Heart right ventricle (tissue), 16 donors: ENCODE data around the gene RASSF7. TPM values are rescaled to one million over a fixed set of nuclear protein-coding genes. Genes with fewer than 3 reads are reported as not detected.

Experiments
- ATAC-seq, 8 donors: fragments of 200-7000 bp; cut with Tn5 transposase; one replicate each; pipeline ENCODE4 v1.9.1; 2020; ENCODE audit warnings: mild to moderate bottlenecking in 8 of 8, moderate library complexity in 8 of 8, moderate number of reproducible peaks in 1 of 8
- DNase-seq, 2 donors: peaks; one replicate each; pipeline ENCODE4 v3.0.0-alpha.2; 2020
- H3K27ac ChIP-seq, 10 donors: fragments of 200-600 bp; sonication (generic) in 2 of 10; one replicate each; pipeline versions ENCODE4 v1.5.0 to v1.8.0; 2020 to 2022; ENCODE audit warnings: mild to moderate bottlenecking in 3 of 10
- H3K27me3 ChIP-seq, 7 donors: fragments of 200-600 bp; one replicate each; pipeline ENCODE4 v1.8.0; 2021 to 2022; ENCODE audit warnings: mild to moderate bottlenecking in 2 of 7
- H3K36me3 ChIP-seq, 9 donors: fragments of 200-600 bp; sonication (generic) in 1 of 9; one replicate each; pipeline versions ENCODE4 v1.5.0 to v1.8.0; 2020 to 2022; ENCODE audit warnings: mild to moderate bottlenecking in 2 of 9
- H3K4me1 ChIP-seq, 9 donors: fragments of 200-600 bp; sonication (generic) in 1 of 9; one replicate each; pipeline versions ENCODE4 v1.5.0 to v1.8.0; 2020 to 2022; ENCODE audit warnings: mild to moderate bottlenecking in 4 of 9
- H3K4me3 ChIP-seq, 10 donors: fragments of 200-600 bp; sonication (generic) in 2 of 10; one replicate each; pipeline versions ENCODE4 v1.5.0 to v1.8.0; 2020 to 2022; ENCODE audit warnings: mild to moderate bottlenecking in 7 of 10, moderate library complexity in 2 of 10
- H3K9me3 ChIP-seq, 11 donors: fragments of 200-600 bp in 10 of 11; sonication (generic) in 2 of 11; one replicate each; pipeline versions ENCODE4 v1.5.0 to v1.8.0; 2013 to 2022; ENCODE audit warnings: mild to moderate bottlenecking in 2 of 11, control low read depth in 1 of 11, moderate library complexity in 1 of 11
- CTCF ChIP-seq, 9 donors: fragments of 200-600 bp; sonication (generic) in 2 of 9; IDR thresholded peaks; one replicate each; pipeline versions ENCODE4 v1.5.0 to v1.8.0; 2021 to 2022; ENCODE audit warnings: antibody characterized with exemption in 9 of 9, mild to moderate bottlenecking in 5 of 9, moderate library complexity in 1 of 9
- WGBS, 2 donors: extraction: QIAGEN DNeasy Blood & Tissue Kit; methylation state at CpG; one replicate each; pipeline ENCODE4 v1.1.7; 2013; ENCODE audit warnings: inconsistent platforms in 1 of 2; 5-methylcytosine and 5-hydroxymethylcytosine counted together
- intact Hi-C, 10 donors: fragments of 100-400 bp; cut with DNase I; formaldehyde crosslinking; loops; one replicate each; pipeline versions ENCODE4 v1.11.1 to v1.14.2; 2022
- polyA plus RNA-seq, 2 donors: library from polyadenylated mRNA; stranded (reverse); fragments of 200-250 nt; gene quantifications; one replicate each; pipeline ENCODE4 v1.2.3, GENCODE V29; 2013
- total RNA-seq, 10 donors: library from RNA; stranded (reverse); fragmentation: NEBNext Ultra II Directional in 3 of 10; extraction: Animal tissue kit (Norgen Biotek cat#: 25700) in 3 of 10; gene quantifications; one replicate each; pipeline versions ENCODE4 v1.2.1 to v1.2.4, GENCODE V29; 2021 to 2023
- donor health status: Arrhythmogenic right ventricular cardiomyopathy.
- donor health status: ischemic (EF 13 %, LVEDD 7.1; RV severe dilation, severe dysfunction).
- donor health status: healthy with polysubstance abuse.
- donor health status: DM: no; HTN: yes; CAD: no.
- donor health status: DM: no; HTN: no; CAD: no.
- donor health status: ischemic (EF 25% LVEDD 6.9; RV normal size, moderate dysfunction).
- donor health status: ischemic (EF 25% LVEDD 5.7; RV mildly dilated, moderate dysfunction).
- donor health status: healthy.
- donor health status: DM: yes; HTN: yes; CAD: no.
- donor health status: Ischemic cardiomyopathy.
- donor health status: ischemic (EF 35%, LVEDD 5.7; RV mildly dilated, moderate dysfunction).
- donor health status: nonischemic (EF 11% LVEDD 7.7; RV severe dilation, severe dysfunction).
- donor health status: DM: yes; HTN: yes; CAD: no.
- donor health status: PGD.
- donor health status: ischemic (EF 29% LVEDD 5.4; RV normal size, mild dysfunction).
- donor health status: nonischemic (EF 23%, LVEDD 6.1; RV moderate dilation, normal function).

Gene RASSF7
- total and polyA plus RNA-seq, 12 donors, result 0.96 to 14.2 (median 2.3) TPM

- peaks cover 0 to 8% (median 0%) of the 10 kb centered on the region in 9 donors for H3K36me3 ChIP-seq
- DNase-seq (no peak), ATAC-seq (peak in 7 of 8 donors; percentile 1 to 32 (median 8))
- WGBS, 2 donors, result 15 to 22% methylated on average over 40 to 41 of the region's 41 CpGs
- H3K27ac ChIP-seq, result peak overlapping the region; percentile 68 to 100 (median 95)
- peaks cover 6 to 25% (median 18%) of the 10 kb centered on the region in 9 donors for H3K4me1 ChIP-seq
- peak overlapping the region; percentile 21 to 80 (median 73) for H3K4me3 ChIP-seq
- intact Hi-C loops, result no loop called here
- H3K27me3 ChIP-seq, result no peaks in the 10 kb centered on the region
- TF ChIP-seq CTCF (IDR thresholded peaks at IDR 0.05), result no peak
- H3K9me3 ChIP-seq, result no peaks in the 10 kb centered on the region
Observed at GRCh38 chr11:567629-568292, 7.0 kb downstream of the RASSF7 start.

- no peak for TF ChIP-seq CTCF (IDR thresholded peaks at IDR 0.05)
- 1% methylated on average over 65 to 118 of the region's 123 CpGs for WGBS, 2 donors
- no peaks in the 10 kb centered on the region for H3K9me3 ChIP-seq
- peaks cover 0 to 5% (median 0%) of the 10 kb centered on the region in 9 donors for H3K36me3 ChIP-seq
- intact Hi-C loops, result no loop called here
- peaks cover 6 to 25% (median 18%) of the 10 kb centered on the region in 9 donors for H3K4me1 ChIP-seq
- peak overlapping the region; percentile 60 to 84 (median 74) for H3K4me3 ChIP-seq
- peak overlapping the region; percentile 94 to 100 (median 98) for H3K27ac ChIP-seq
- DNase-seq, result peak; percentile 91 to 95
- peaks cover 0 to 5% (median 0%) of the 10 kb centered on the region in 7 donors for H3K27me3 ChIP-seq
- ATAC-seq, result peak; percentile 83 to 95 (median 91)
Observed at GRCh38 chr11:568306-569157, 7.8 kb downstream of the RASSF7 start.

GRCh38 chr11:569158-569885, 8.6 kb downstream of the RASSF7 start:
- DNase-seq (peak; percentile 41 to 78), ATAC-seq (peak; percentile 1 to 49 (median 23))
- intact Hi-C loops, result no loop called here

More at GRCh38 chr11:569158-569885, 8.6 kb downstream of the RASSF7 start:
- peaks cover 0 to 9% (median 0%) of the 10 kb centered on the region in 7 donors for H3K27me3 ChIP-seq
- WGBS, 2 donors, result 22 to 25% methylated on average over 36 of the region's 36 CpGs
- H3K9me3 ChIP-seq, result no peaks in the 10 kb centered on the region
- H3K4me1 ChIP-seq, result peaks cover 6 to 29% (median 22%) of the 10 kb centered on the region in 9 donors
- TF ChIP-seq CTCF (IDR thresholded peaks at IDR 0.05), result no peak
- peak overlapping the region; percentile 60 to 84 (median 74) for H3K4me3 ChIP-seq
- no peaks in the 10 kb centered on the region for H3K36me3 ChIP-seq
- H3K27ac ChIP-seq, result peak overlapping the region; percentile 94 to 100 (median 98)
